HL-60 (cell line): ENCODE results near the gene AGAP5.
"Not testable (repeated sequence)": the region's sequence is repeated elsewhere in the genome, so short reads cannot be mapped to it uniquely, and the experiment has no call there.

Experiments used
- DNase-seq, 2 experiments: peaks; one replicate each; pipeline ENCODE4 v3.0.0-alpha.2; 2010 to 2020; ENCODE audit warnings: low read depth in 1 of 2, low spot score in 1 of 2
- H3K27ac ChIP-seq: fragments of 250-450 bp; sonication (Bioruptor Pico); replicated peaks from 2 replicates; pipeline ENCODE4 v1.5.1; 2020; ENCODE audit warnings: mild to moderate bottlenecking, moderate library complexity
- H3K27me3 ChIP-seq: fragments of 250-450 bp; sonication (Bioruptor Pico); 2 replicates; pipeline ENCODE4 v1.5.1; 2021; ENCODE audit warnings: mild to moderate bottlenecking, moderate library complexity; ENCODE audit not compliant: insufficient read depth, poor library complexity, severe bottlenecking
- H3K4me3 ChIP-seq: replicated peaks from 2 replicates; pipeline ENCODE4 v1.5.1; 2011; ENCODE audit warnings: mild to moderate bottlenecking, control low read depth, low read length; ENCODE audit not compliant: insufficient read depth
- CTCF ChIP-seq: IDR thresholded peaks from one replicate; pipeline ENCODE4 v1.5.1; 2011; ENCODE audit warnings: low read length, control low read depth, inconsistent platforms; ENCODE audit not compliant: insufficient read depth
- GABPA ChIP-seq: IDR thresholded peaks from 2 replicates; pipeline ENCODE4 v1.6.1; 2012; ENCODE audit warnings: low read depth
- POLR2AphosphoS5 ChIP-seq: IDR thresholded peaks from 2 replicates; pipeline ENCODE4 v1.6.1; 2012; ENCODE audit warnings: low read depth
- SPI1 ChIP-seq: IDR thresholded peaks from 2 replicates; pipeline ENCODE4 v1.6.1; 2012; ENCODE audit warnings: low read depth, mild to moderate bottlenecking, borderline replicate concordance
- TF ChIP-seq, protein P1 (sequence below): IDR thresholded peaks from 2 replicates; pipeline ENCODE4 v1.6.1; 2012; ENCODE audit warnings: low read depth; ENCODE audit not compliant: insufficient replicate concordance

Gene AGAP5

GRCh38 chr10:73687641-73688040 is 10.3 kb downstream of the AGAP5 start:
- H3K27ac ChIP-seq, H3K4me3 ChIP-seq, H3K27me3 ChIP-seq, DNase-seq: not testable (repeated sequence)

- not testable (repeated sequence) for H3K27ac ChIP-seq, H3K4me3 ChIP-seq, H3K27me3 ChIP-seq, DNase-seq
Measured at GRCh38 chr10:73674546-73674945, 23.4 kb downstream of the AGAP5 start.

DNA sequence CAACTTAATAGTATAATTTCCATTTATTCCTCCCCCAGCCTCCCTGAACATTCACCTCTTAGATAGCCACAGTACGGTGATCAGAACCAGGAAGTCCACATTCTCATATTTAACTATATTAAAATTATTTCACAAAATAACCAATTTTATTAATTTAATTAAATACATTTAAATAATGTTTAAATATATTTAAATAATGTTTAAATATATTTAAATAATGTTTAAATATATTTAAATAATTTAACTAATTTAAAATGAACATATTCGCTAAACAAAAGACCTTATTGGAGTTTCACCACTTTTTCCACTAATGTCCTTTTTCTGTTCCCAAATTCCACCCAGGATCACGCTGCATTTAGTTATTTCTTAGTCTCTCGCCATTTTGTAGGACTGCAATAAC is 29.5 kb downstream of the AGAP5 start:
- not testable (repeated sequence) for H3K27ac ChIP-seq, H3K4me3 ChIP-seq, H3K27me3 ChIP-seq, DNase-seq

GRCh38 chr10:73666153-73666809 is 31.6 kb downstream of the AGAP5 start:
- H3K27me3 ChIP-seq, DNase-seq, H3K4me3 ChIP-seq, H3K27ac ChIP-seq: not testable (repeated sequence)

- not testable (repeated sequence) for H3K27ac ChIP-seq, H3K4me3 ChIP-seq, H3K27me3 ChIP-seq, DNase-seq
Measured at GRCh38 chr10:73665581-73665980, 32.3 kb downstream of the AGAP5 start.

DNA sequence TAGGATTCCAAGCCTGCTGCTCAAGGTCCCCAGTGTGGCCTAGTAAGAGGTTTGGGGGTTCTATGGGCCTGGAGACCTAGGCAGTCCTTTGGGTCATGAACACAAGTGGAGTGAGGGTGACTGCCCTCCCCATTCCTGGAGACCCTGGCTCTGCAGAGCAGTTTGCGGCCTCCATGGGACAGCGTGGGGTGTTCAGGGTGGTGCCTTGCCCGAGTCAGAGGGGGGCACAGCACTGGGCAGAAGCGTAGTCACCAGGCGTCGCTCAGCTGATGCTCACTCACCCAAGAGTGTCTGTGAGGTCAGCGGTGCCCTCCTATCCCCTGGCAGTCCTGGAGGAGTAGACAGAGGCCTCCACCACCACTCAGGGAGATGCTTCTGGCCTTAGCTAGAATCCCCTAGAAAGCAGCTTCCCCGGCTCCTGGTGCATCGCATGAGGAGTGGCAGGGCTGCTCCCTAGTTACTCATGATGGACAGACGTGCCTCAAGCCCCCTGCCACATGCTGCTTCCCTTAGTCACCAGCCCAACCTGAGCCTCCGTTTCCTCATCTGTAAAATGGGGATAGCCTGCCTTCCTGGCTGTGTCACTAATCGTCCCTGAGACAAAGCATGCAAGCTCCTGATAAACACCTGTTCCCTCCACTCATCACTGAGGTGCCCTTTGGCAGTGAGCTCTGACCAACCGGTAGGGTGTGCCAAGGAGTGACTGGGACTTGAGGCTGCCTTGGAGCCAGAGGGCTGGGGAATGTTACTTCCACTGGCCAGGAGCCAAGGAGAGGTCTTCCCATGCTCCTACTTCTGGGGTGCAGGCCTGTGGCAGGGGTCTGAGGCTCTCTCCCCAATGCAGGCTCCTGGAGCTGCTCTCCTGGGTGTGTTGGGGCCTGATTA is 33.5 kb downstream of the AGAP5 start:
- DNase-seq, H3K4me3 ChIP-seq, H3K27ac ChIP-seq, H3K27me3 ChIP-seq: not testable (repeated sequence)

DNA sequence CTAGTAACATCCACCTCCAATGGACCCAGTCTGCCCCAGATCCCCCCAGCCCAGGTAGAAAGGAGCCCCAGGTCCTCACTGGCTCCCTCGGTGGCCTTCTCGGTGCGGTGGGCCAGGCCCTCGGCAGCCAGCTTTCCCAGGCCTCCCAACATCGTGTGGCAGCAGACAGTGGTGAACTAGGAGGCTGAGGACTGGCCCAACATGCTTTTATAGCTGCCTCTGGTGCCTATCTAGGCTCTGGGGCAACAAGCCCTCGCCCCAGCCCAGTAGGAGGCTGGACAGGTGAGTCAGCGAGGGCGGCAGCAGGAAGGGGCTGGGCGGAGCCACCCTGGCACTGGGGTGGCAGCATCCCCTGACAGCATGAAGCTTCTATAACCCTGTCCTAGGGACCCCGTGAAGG is 34.3 kb downstream of the AGAP5 start:
- DNase-seq, H3K4me3 ChIP-seq: not testable (repeated sequence)

GRCh38 chr10:73662705-73663104 is 35.2 kb downstream of the AGAP5 start:
- not testable (repeated sequence) for H3K27me3 ChIP-seq, H3K27ac ChIP-seq, H3K4me3 ChIP-seq, DNase-seq

More for the DNA sequence above, 34.3 kb downstream of the AGAP5 start:
- not testable (repeated sequence) for H3K27ac ChIP-seq, H3K27me3 ChIP-seq

DNA sequence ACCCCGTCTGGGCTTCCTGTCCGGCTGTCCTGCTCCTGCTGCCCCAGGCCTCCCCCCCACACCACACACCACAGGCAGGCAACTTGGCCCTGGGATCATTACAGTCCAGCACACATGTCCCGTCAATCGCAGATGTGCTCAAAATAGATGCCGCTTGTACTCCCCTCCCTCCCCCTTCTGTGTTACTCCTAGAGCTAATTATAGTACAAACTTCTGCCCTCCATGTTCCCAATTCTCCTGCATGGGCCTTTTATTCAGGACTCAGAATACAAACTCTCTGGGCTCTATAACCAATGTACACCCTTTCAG is 42.0 kb downstream of the AGAP5 start, which contains the start of gene SYNPO2L:
Gene SYNPO2L (minus strand): TSS at position 40 of the 309 bp plus-strand sequence. CDS start 107 bp downstream, outside the sequence.
- DNase-seq = no peak

More for the DNA sequence above, 42.0 kb downstream of the AGAP5 start, which contains the start of gene SYNPO2L:
- no peak within 1 kb of the TSS for H3K4me3 ChIP-seq
- TF ChIP-seq GABPA (no peak), POLR2AphosphoS5 (no peak), CTCF (no peak), SPI1 (no peak)
- TF ChIP-seq, protein P1, sequence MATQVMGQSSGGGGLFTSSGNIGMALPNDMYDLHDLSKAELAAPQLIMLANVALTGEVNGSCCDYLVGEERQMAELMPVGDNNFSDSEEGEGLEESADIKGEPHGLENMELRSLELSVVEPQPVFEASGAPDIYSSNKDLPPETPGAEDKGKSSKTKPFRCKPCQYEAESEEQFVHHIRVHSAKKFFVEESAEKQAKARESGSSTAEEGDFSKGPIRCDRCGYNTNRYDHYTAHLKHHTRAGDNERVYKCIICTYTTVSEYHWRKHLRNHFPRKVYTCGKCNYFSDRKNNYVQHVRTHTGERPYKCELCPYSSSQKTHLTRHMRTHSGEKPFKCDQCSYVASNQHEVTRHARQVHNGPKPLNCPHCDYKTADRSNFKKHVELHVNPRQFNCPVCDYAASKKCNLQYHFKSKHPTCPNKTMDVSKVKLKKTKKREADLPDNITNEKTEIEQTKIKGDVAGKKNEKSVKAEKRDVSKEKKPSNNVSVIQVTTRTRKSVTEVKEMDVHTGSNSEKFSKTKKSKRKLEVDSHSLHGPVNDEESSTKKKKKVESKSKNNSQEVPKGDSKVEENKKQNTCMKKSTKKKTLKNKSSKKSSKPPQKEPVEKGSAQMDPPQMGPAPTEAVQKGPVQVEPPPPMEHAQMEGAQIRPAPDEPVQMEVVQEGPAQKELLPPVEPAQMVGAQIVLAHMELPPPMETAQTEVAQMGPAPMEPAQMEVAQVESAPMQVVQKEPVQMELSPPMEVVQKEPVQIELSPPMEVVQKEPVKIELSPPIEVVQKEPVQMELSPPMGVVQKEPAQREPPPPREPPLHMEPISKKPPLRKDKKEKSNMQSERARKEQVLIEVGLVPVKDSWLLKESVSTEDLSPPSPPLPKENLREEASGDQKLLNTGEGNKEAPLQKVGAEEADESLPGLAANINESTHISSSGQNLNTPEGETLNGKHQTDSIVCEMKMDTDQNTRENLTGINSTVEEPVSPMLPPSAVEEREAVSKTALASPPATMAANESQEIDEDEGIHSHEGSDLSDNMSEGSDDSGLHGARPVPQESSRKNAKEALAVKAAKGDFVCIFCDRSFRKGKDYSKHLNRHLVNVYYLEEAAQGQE = no peak
- no peaks in the 10 kb centered on the region for H3K27me3 ChIP-seq
- H3K27ac ChIP-seq = no peak within 1 kb of the TSS
